NCI-H774 (cell line): ENCODE data around the gene CNTD1.
"Not testable (repeated sequence)": the region's sequence is repeated elsewhere in the genome, so short reads cannot be mapped to it uniquely, and the experiment has no call there.

Source experiments
- DNase-seq: peaks from one replicate; lab custom pipeline; 2025; lab: John Stamatoyannopoulos, UW

The CNTD1 gene

GRCh38 chr17:42798383-42799380 is at the start of gene CNTD1, which contains the start of gene COA3:
CNTD1 (plus strand) TSS chr17:42798861; CDS start chr17:42799068, 207 bp downstream.
COA3 (minus strand) TSS chr17:42798704; CDS start chr17:42798681, 23 bp downstream.
- peak; percentile 92 for DNase-seq

- no peak for DNase-seq
These were observed 49.5 kb upstream of the CNTD1 start for GRCh38 chr17:42748908-42749798.

- no peak for DNase-seq
These were observed 47.8 kb upstream of the CNTD1 start for GRCh38 chr17:42750739-42751344.

- DNase-seq, result no peak
These were observed 47.0 kb upstream of the CNTD1 start for GRCh38 chr17:42751628-42752027.

GRCh38 chr17:42754782-42755181 is 43.9 kb upstream of the CNTD1 start:
- DNase-seq, result no peak

- no peak for DNase-seq
These were observed 38.5 kb upstream of the CNTD1 start for GRCh38 chr17:42759982-42760651.

- peak; percentile 10 for DNase-seq
These were observed 37.7 kb upstream of the CNTD1 start, which contains the start of gene RAMP2 for GRCh38 chr17:42760652-42761581. RAMP2 (plus strand) TSS chr17:42761227; CDS start chr17:42761262, 35 bp downstream.

- DNase-seq, result no peak
These were observed 37.0 kb upstream of the CNTD1 start for GRCh38 chr17:42761638-42762037.

GRCh38 chr17:42766124-42766523 is 32.5 kb upstream of the CNTD1 start:
- DNase-seq, result no peak

GRCh38 chr17:42767512-42767911 is 31.1 kb upstream of the CNTD1 start:
- DNase-seq, result no peak

GRCh38 chr17:42768006-42768405 is 30.7 kb upstream of the CNTD1 start:
- DNase-seq, result not testable (repeated sequence)

- not testable (repeated sequence) for DNase-seq
These were observed 28.7 kb upstream of the CNTD1 start for GRCh38 chr17:42769964-42770363.

- no peak for DNase-seq
These were observed 25.7 kb upstream of the CNTD1 start for GRCh38 chr17:42772945-42773289.

- DNase-seq, result peak; percentile 89
These were observed 25.2 kb upstream of the CNTD1 start, which contains the start of gene VPS25 for GRCh38 chr17:42773290-42774035. VPS25 (plus strand) TSS chr17:42773449; CDS start chr17:42773476, 27 bp downstream.

GRCh38 chr17:42774066-42774745 is 24.5 kb upstream of the CNTD1 start:
- DNase-seq, result no peak

- DNase-seq, result no peak
These were observed 23.0 kb upstream of the CNTD1 start for GRCh38 chr17:42775534-42776098.

- no peak for DNase-seq
These were observed 20.1 kb upstream of the CNTD1 start for GRCh38 chr17:42778570-42778969.

- DNase-seq, result no peak
These were observed 19.2 kb upstream of the CNTD1 start for GRCh38 chr17:42779304-42779935.
